ENCODE measurements around the gene PPM1L. TPM values are rescaled to one million over a fixed set of nuclear protein-coding genes. Genes with fewer than 3 reads are reported as not detected.
A peak's percentile ranks its signal among the peaks of the same experiment; 100 is the strongest.

PPM1L gene
- total RNA-seq, 2 donors from 2014 or later = 13.3 to 25.3 TPM

DNA sequence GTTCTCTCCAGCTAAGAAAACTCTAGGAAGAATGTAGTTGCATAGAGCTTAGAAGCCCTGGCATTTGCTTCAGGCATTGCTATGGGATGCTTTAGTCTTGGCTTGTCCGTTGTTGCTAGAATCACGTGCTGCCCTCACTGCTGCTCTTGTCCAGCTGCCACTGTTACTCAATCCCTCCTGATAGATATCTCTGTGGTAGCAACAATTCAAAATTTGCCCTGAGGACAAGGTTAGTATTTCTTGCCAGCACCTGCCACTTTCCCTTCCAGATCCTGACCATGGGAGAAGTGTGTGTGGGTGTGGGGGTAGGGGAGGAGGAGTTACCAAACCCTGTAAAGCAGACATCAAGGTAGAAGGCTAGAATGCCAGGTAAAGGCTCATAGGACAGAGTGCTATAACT is 113.8 kb downstream of the PPM1L start:
- no peaks in the 10 kb centered on the region for H3K9me3 ChIP-seq
- no peaks in the 10 kb centered on the region for H3K27me3 ChIP-seq (replicated peaks; ENCODE audit: insufficient read depth)
- ATAC-seq (ENCODE audit: insufficient number of reproducible peaks, low FRiP score, low read depth) (peak; percentile 29), DNase-seq (ENCODE audit: low spot score) (no peak)
- no peak for TF ChIP-seq CTCF (IDR thresholded peaks at IDR 0.05)
- peak overlapping the region; percentile 52 for H3K4me3 ChIP-seq
- peaks cover 16 to 22% of the 10 kb centered on the region in 2 donors for H3K4me1 ChIP-seq (ENCODE audit: control insufficient read depth in 1 of 2, low read depth in 2 of 2)
- H3K27ac ChIP-seq = peak overlapping the region in 1 of 2 donors; percentile 6
- no peaks in the 10 kb centered on the region for H3K36me3 ChIP-seq

GRCh38 chr3:160870327-160870726 is 114.3 kb downstream of the PPM1L start:
- ATAC-seq (ENCODE audit: insufficient number of reproducible peaks, low FRiP score, low read depth) = no peak
- peaks cover 16 to 22% of the 10 kb centered on the region in 2 donors for H3K4me1 ChIP-seq (ENCODE audit: control insufficient read depth in 1 of 2, low read depth in 2 of 2)

DNA sequence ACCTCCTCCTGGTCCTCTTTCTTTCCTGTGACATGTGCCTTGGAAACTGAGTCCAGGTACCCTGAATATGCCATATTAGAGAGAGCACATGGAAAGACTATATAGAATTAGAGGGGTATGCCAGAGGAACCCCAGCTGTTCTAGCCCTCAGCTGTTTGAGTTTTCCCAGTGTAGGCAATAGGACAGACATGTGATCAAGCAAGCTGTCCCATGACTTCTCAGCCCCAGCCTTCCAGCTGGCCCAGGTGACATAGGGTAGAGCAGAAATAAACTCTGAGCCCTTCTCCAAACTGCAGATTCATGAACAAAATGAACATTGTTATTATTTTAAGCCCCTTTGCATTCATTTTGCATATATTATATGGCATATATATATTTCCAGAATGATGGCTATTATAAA is 118.7 kb downstream of the PPM1L start:
- H3K27ac ChIP-seq = no peak overlapping the region
- H3K4me3 ChIP-seq = no peak overlapping the region
- peaks cover 15 to 18% of the 10 kb centered on the region in 2 donors for H3K4me1 ChIP-seq (ENCODE audit: control insufficient read depth in 1 of 2, low read depth in 2 of 2)
- DNase-seq (ENCODE audit: low spot score) (no peak), ATAC-seq (ENCODE audit: insufficient number of reproducible peaks, low FRiP score, low read depth) (no peak)
- no peaks in the 10 kb centered on the region for H3K9me3 ChIP-seq
- no peak for TF ChIP-seq CTCF (IDR thresholded peaks at IDR 0.05)
- no peaks in the 10 kb centered on the region for H3K36me3 ChIP-seq
- H3K27me3 ChIP-seq (replicated peaks; ENCODE audit: insufficient read depth) = no peaks in the 10 kb centered on the region

More at GRCh38 chr3:160870327-160870726, 114.3 kb downstream of the PPM1L start:
- H3K9me3 ChIP-seq = no peaks in the 10 kb centered on the region
- no peaks in the 10 kb centered on the region for H3K27me3 ChIP-seq (replicated peaks; ENCODE audit: insufficient read depth)
- H3K4me3 ChIP-seq = peak overlapping the region; percentile 52
- TF ChIP-seq CTCF (IDR thresholded peaks at IDR 0.05) = no peak
- no peak for DNase-seq (ENCODE audit: low spot score)
- no peaks in the 10 kb centered on the region for H3K36me3 ChIP-seq
- peak overlapping the region in 1 of 2 donors; percentile 6 for H3K27ac ChIP-seq

DNA sequence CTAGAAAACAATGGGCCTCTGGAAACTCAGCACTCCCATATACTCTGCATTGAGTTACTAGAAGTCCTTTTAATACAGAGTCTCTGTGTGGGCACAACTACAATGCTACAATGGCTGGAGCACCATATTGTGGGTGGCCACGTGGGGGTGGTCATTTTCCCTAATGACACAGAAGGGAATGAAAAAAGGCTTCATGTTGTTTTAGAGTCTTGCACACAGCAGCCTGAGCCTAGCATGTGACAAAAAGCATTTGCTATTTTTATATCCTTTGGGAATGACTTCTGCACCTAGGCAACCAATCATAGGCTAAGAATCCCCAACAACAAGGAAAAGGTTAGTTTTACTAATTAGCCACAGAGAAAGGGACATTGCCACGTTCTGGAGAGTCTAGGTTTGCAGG is 120.6 kb downstream of the PPM1L start:
- DNase-seq (ENCODE audit: low spot score) (no peak), ATAC-seq (ENCODE audit: insufficient number of reproducible peaks, low FRiP score, low read depth) (no peak)
- H3K27me3 ChIP-seq (replicated peaks; ENCODE audit: insufficient read depth) = no peaks in the 10 kb centered on the region
- no peaks in the 10 kb centered on the region for H3K9me3 ChIP-seq
- no peak overlapping the region for H3K27ac ChIP-seq
- H3K36me3 ChIP-seq = no peaks in the 10 kb centered on the region
- H3K4me1 ChIP-seq (ENCODE audit: control insufficient read depth in 1 of 2, low read depth in 2 of 2) = no peaks in the 10 kb centered on the region
- TF ChIP-seq CTCF (IDR thresholded peaks at IDR 0.05) = no peak
- no peak overlapping the region for H3K4me3 ChIP-seq

DNA sequence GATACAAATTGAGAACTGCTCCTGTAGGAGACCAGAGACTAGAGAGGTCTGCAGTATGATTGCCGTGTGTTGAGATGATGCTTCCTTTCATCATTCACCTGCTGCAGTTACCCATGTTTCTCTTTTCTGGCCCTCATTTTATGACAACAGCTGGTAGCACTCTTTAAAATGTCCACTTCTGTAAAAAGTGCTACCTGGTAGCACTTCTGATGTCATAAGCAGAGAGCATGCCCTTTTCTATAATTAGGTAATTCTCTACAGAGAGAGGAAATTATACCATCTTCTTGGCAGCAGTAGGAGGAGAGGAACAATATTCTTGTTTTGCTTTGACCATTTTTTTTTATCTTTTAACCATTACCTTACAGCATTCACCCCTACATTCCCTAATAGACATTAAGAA is 123.8 kb downstream of the PPM1L start:
- H3K36me3 ChIP-seq = no peaks in the 10 kb centered on the region
- H3K27ac ChIP-seq = no peak overlapping the region
- H3K9me3 ChIP-seq = no peaks in the 10 kb centered on the region
- no peak overlapping the region for H3K4me3 ChIP-seq
- no peaks in the 10 kb centered on the region for H3K4me1 ChIP-seq (ENCODE audit: control insufficient read depth in 1 of 2, low read depth in 2 of 2)
- TF ChIP-seq CTCF (IDR thresholded peaks at IDR 0.05) = no peak
- no peak for ATAC-seq (ENCODE audit: insufficient number of reproducible peaks, low FRiP score, low read depth)
- DNase-seq (ENCODE audit: low spot score) = no peak
- H3K27me3 ChIP-seq (replicated peaks; ENCODE audit: insufficient read depth) = no peaks in the 10 kb centered on the region

Measured in thoracic aorta (tissue), 2 donors.